GM23248 (cell line): Measurements from ENCODE around the gene GPC3.

Source experiments
- EZH2 ChIP-seq: fragments of 200-600 bp; sonication (generic); IDR thresholded peaks from 2 replicates; pipeline ENCODE4 v1.6.1; 2018; ENCODE audit warnings: antibody characterized with exemption, mild to moderate bottlenecking; ENCODE audit not compliant: insufficient read depth, poor library complexity, severe bottlenecking
- EZH2phosphoT487 ChIP-seq: fragments of 200-600 bp; sonication (generic); IDR thresholded peaks from 2 replicates; pipeline ENCODE4 v1.6.1; 2018; ENCODE audit warnings: antibody characterized with exemption, moderate library complexity, mild to moderate bottlenecking, low read depth; ENCODE audit not compliant: insufficient read depth

- TF ChIP-seq EZH2phosphoT487 (no peak), EZH2 (no peak)
These were observed 15.2 kb upstream of the GPC3 start for GRCh38 chrX:134000260-134001245.
